H1 (cell line): ENCODE results near the gene PAPOLA. TPM values are rescaled to one million over a fixed set of nuclear protein-coding genes. Genes with fewer than 3 reads are reported as not detected.

ENCODE experiments used
- ASH2L ChIP-seq: fragments of 200-600, 300-600 bp; sonication (generic); IDR thresholded peaks from one replicate; pipeline ENCODE4 v1.7.1; 2017; ENCODE audit warnings: low read length
- BRCA1 ChIP-seq: IDR thresholded peaks from 2 replicates; pipeline ENCODE4 v1.6.1; 2012; ENCODE audit warnings: low read depth, low read length, improper control_type of control experiment
- JUN ChIP-seq: IDR thresholded peaks from 2 replicates; pipeline ENCODE4 v1.6.1; 2011; ENCODE audit warnings: low read depth, mild to moderate bottlenecking, improper control_type of control experiment, low read length
- MAFK ChIP-seq: IDR thresholded peaks from 2 replicates; pipeline ENCODE4 v1.6.1; 2012; ENCODE audit warnings: low read depth, mild to moderate bottlenecking, improper control_type of control experiment, low read length
- PHF8 ChIP-seq: fragments of 200-600 bp; sonication (generic); conservative IDR thresholded peaks from 2 replicates; pipeline ENCODE4 v1.7.1; 2012; ENCODE audit warnings: low read depth, mild to moderate bottlenecking, inconsistent platforms, low read length, moderate library complexity
- polyA plus RNA-seq, 7 experiments: library from polyadenylated mRNA; depleted of rRNA in 3 of 7; stranded (reverse) in 5 of 7; unstranded in 2 of 7; fragments of >200 nt in 5 of 7; fragments of 200-250 nt in 2 of 7; gene quantifications; 1 replicate in 5 of 7; 2 replicates in 1 of 7; 4 replicates in 1 of 7; pipeline versions ENCODE4 v1.2.1 to v1.2.3, GENCODE V29; 2011 to 2013; ENCODE audit warnings: missing spikeins in 2 of 7, mixed read lengths in 2 of 7
- total RNA-seq: library from RNA; stranded (reverse); fragmentation: NEBNext Ultra II Directional; extraction: Animal tissue kit (Norgen Biotek cat#: 25700); gene quantifications from 2 replicates; pipeline ENCODE4 v1.2.1, GENCODE V29; 2021
- TF ChIP-seq, protein P1 (sequence below): IDR thresholded peaks from 2 replicates; pipeline ENCODE4 v1.6.1; 2012; ENCODE audit warnings: inconsistent platforms

The PAPOLA gene
- total and polyA plus RNA-seq, 2 of the 8 experiments (the other 6 are each of a cell fraction or from before 2014, with no cell fraction given): 163 to 239 TPM

DNA sequence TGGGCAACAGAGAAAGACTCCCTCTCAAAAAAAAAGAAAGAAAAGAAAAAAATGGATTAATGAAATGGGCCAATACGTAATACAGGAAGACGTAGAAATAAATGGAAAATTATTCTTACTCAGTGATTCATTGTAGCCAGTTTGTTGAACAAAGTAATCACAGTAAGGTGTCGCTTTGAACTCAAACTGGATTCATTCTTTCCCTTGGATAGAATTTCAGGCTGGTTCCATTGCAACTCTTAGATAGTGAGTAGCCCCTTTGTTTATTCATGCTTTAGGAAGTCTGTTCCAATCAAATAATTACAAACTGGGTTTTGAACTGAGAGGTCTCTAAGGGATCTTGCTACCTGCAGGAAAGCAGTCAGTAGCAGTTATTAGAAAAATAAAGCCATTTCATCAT, 42.3 kb upstream of the PAPOLA start (continued):
- no peak for TF ChIP-seq PHF8
- no peak for TF ChIP-seq ASH2L
- TF ChIP-seq MAFK: no peak
- no peak for TF ChIP-seq JUN
- TF ChIP-seq, protein P1, sequence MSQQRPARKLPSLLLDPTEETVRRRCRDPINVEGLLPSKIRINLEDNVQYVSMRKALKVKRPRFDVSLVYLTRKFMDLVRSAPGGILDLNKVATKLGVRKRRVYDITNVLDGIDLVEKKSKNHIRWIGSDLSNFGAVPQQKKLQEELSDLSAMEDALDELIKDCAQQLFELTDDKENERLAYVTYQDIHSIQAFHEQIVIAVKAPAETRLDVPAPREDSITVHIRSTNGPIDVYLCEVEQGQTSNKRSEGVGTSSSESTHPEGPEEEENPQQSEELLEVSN: no peak
- TF ChIP-seq BRCA1: no peak
